Karpas-422 (cell line): Measurements from ENCODE around the gene CTNNA2. TPM values are rescaled to one million over a fixed set of nuclear protein-coding genes. Genes with fewer than 3 reads are reported as not detected.

Experiments used
- DNase-seq: peaks from one replicate; pipeline ENCODE4 v3.0.0-alpha.2; 2015
- H2AFZ ChIP-seq: fragments of 200-600 bp; sonication (generic); 2 replicates; pipeline ENCODE4 v1.6.1; 2014; ENCODE audit warnings: antibody characterized with exemption, low read length, mixed read lengths
- H3K27ac ChIP-seq: fragments of 200-600 bp; sonication (generic); 2 replicates; pipeline ENCODE4 v1.5.1; 2014; ENCODE audit warnings: mild to moderate bottlenecking, low read length, moderate library complexity
- H3K27me3 ChIP-seq: fragments of 200-600 bp; sonication (generic); 2 replicates; pipeline ENCODE4 v1.6.1; 2014; ENCODE audit warnings: low read length, mixed read lengths
- H3K36me3 ChIP-seq: fragments of 200-600 bp; sonication (generic); 2 replicates; pipeline ENCODE4 v1.6.1; 2014; ENCODE audit warnings: low read length, mixed read lengths; ENCODE audit not compliant: insufficient read depth
- H3K4me1 ChIP-seq: fragments of 200-600 bp; sonication (generic); 2 replicates; pipeline ENCODE4 v1.6.1; 2014; ENCODE audit warnings: mild to moderate bottlenecking, low read length, mixed read lengths
- H3K4me2 ChIP-seq: fragments of 200-600 bp; sonication (generic); 2 replicates; pipeline ENCODE4 v1.6.1; 2014; ENCODE audit warnings: low read length, low read depth, mild to moderate bottlenecking; ENCODE audit not compliant: poor library complexity, severe bottlenecking
- H3K4me3 ChIP-seq: fragments of 200-600 bp; sonication (generic); 2 replicates; pipeline ENCODE4 v1.5.1; 2014; ENCODE audit warnings: mild to moderate bottlenecking, antibody characterized with exemption, low read length, mixed read lengths
- H3K79me2 ChIP-seq: fragments of 200-600 bp; sonication (generic); 2 replicates; pipeline ENCODE4 v1.6.1; 2014; ENCODE audit warnings: mild to moderate bottlenecking, low read length, mixed read lengths
- H3K9ac ChIP-seq: fragments of 200-600 bp; sonication (generic); 2 replicates; pipeline ENCODE4 v1.6.0; 2014; ENCODE audit warnings: low read length
- H3K9me2 ChIP-seq: fragments of 200-600 bp; sonication (generic), shearing (Covaris generic); replicated peaks from 2 replicates; pipeline ENCODE4 v1.6.0; 2014; ENCODE audit warnings: mild to moderate bottlenecking, low read length, moderate library complexity; ENCODE audit not compliant: insufficient read depth
- H3K9me3 ChIP-seq: fragments of 300-700, 200-600 bp; sonication (generic); 2 replicates; pipeline ENCODE4 v1.6.1; 2014; ENCODE audit warnings: low read length, mixed read lengths
- H4K20me1 ChIP-seq: fragments of 200-600 bp; sonication (generic); 2 replicates; pipeline ENCODE4 v1.6.1; 2014; ENCODE audit warnings: mild to moderate bottlenecking, antibody characterized with exemption, low read length, low read depth; ENCODE audit not compliant: insufficient read depth
- total RNA-seq: library from RNA; depleted of rRNA; stranded (reverse); fragments of >200 nt; shearing (Covaris generic); gene quantifications from 2 replicates; pipeline ENCODE4 v1.2.3, GENCODE V29; 2014; ENCODE audit warnings: low replicate concordance

The CTNNA2 gene
- total RNA-seq, 1 experiment from 2014 or later, result not detected

GRCh38 chr2:79697200-79697599 is 184.3 kb downstream of the CTNNA2 start:
- DNase-seq, result no peak
- Histone ChIP-seq H3K27ac (no peak overlapping the region), H3K9ac (no peak overlapping the region), H3K4me2 (no peak overlapping the region), H3K4me1 (no peaks in the 10 kb centered on the region), H2AFZ (no peak overlapping the region), H3K9me3 (no peaks in the 10 kb centered on the region), H3K79me2 (no peaks in the 10 kb centered on the region), H3K9me2 (no peaks in the 10 kb centered on the region), H4K20me1 (no peaks in the 10 kb centered on the region), H3K36me3 (no peaks in the 10 kb centered on the region), H3K4me3 (no peak overlapping the region), H3K27me3 (no peaks in the 10 kb centered on the region)

GRCh38 chr2:79700651-79701050 is 187.8 kb downstream of the CTNNA2 start:
- H3K4me1 ChIP-seq, result peaks cover 11% of the 10 kb centered on the region
- no peaks in the 10 kb centered on the region for H4K20me1 ChIP-seq
- H3K9me3 ChIP-seq, result no peaks in the 10 kb centered on the region
- H3K4me3 ChIP-seq, result no peak overlapping the region
- no peaks in the 10 kb centered on the region for H3K79me2 ChIP-seq
- H3K4me2 ChIP-seq, result no peak overlapping the region
- no peaks in the 10 kb centered on the region for H3K27me3 ChIP-seq
- no peak for DNase-seq
- no peak overlapping the region for H2AFZ ChIP-seq
- no peak overlapping the region for H3K9ac ChIP-seq
- no peaks in the 10 kb centered on the region for H3K36me3 ChIP-seq
- H3K27ac ChIP-seq, result no peak overlapping the region
- no peaks in the 10 kb centered on the region for H3K9me2 ChIP-seq

DNA sequence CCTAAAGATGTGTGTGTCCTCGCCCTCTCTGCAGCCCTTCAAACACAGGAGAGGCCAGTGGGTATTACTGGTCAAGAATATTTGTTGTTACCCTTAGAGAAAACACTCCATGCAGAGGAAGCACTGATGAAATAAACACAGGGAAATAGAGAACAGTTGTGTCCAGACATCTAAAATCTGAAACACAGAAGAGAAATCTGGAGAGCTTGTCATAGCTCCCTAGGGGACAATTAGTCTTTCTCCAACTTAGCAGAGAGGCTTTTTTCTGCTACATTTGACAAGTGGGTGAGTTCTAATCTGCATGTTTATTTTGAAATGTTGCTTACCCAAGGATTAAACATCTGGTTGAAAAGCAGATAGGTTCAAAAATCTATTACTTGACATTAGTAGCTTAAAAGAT is 190.1 kb downstream of the CTNNA2 start:
- no peaks in the 10 kb centered on the region for H3K9me3 ChIP-seq
- H3K4me3 ChIP-seq, result no peak overlapping the region
- H3K4me1 ChIP-seq, result peaks cover 11% of the 10 kb centered on the region
- no peaks in the 10 kb centered on the region for H3K79me2 ChIP-seq
- H3K27ac ChIP-seq, result no peak overlapping the region
- no peaks in the 10 kb centered on the region for H3K9me2 ChIP-seq
- no peaks in the 10 kb centered on the region for H3K36me3 ChIP-seq
- peak; percentile 68 for DNase-seq
- H4K20me1 ChIP-seq, result no peaks in the 10 kb centered on the region
- no peak overlapping the region for H3K9ac ChIP-seq
- H2AFZ ChIP-seq, result no peak overlapping the region
- H3K4me2 ChIP-seq, result peak overlapping the region; percentile 7
- H3K27me3 ChIP-seq, result no peaks in the 10 kb centered on the region

DNA sequence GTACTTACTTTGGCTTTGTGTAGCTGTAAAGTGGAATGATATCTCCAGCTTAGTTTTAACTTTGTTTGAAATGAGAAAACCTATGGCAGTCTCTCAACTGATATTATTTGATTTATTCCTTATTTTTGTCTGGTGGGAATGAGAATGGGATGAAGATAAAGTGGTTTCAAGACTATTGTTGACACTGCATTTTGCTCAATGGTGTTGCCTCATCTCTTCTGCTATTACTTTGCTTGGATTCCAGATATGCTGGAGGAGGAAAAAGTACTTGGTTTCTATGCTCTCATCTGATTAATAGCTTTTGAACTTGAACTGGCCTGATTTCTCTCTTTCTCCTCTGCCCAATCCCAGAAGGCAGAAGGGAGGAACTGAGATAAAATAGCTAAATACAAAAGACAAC is 198.2 kb downstream of the CTNNA2 start:
- DNase-seq, result no peak
- H3K4me3 ChIP-seq, result no peak overlapping the region
- no peaks in the 10 kb centered on the region for H3K9me2 ChIP-seq
- H3K9ac ChIP-seq, result no peak overlapping the region
- H3K79me2 ChIP-seq, result no peaks in the 10 kb centered on the region
- H3K9me3 ChIP-seq, result no peaks in the 10 kb centered on the region
- H3K4me2 ChIP-seq, result no peak overlapping the region
- H4K20me1 ChIP-seq, result no peaks in the 10 kb centered on the region
- no peak overlapping the region for H2AFZ ChIP-seq
- H3K27ac ChIP-seq, result no peak overlapping the region
- no peaks in the 10 kb centered on the region for H3K36me3 ChIP-seq
- no peaks in the 10 kb centered on the region for H3K4me1 ChIP-seq
- H3K27me3 ChIP-seq, result no peaks in the 10 kb centered on the region; the same call in 1 of the 2 replicates

DNA sequence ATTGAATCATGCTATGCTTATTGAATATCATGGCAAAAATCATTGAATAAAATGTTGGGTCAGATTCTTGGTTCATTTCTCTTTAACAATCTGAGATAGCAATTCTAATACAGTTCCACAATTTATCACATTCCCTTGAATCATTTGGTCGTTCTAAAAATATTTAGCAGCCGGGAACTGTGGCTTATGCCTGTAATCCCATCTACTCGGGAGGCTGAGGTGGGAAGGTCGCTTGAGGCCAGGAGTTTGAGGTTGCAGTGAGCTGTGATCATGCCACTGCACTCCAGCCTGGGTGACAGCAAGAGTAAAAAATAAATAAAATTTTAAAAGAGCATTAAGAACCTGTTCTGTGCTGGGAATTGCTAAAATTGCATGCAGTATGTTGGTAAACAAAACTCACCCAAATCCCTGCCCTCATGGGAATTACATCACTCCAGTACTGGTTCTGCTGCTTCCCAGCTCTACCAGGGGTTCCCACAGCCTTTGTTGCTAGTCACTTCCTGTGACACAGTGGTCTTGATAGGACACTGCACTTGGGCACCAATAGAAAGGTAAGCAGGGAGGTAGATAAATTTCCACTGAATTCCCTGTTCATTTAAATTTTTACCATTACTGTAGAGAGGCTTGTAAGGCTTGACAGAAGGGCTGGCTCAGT is 200.4 kb downstream of the CTNNA2 start:
- Histone ChIP-seq H3K4me1 (no peaks in the 10 kb centered on the region), H3K27me3 (no peaks in the 10 kb centered on the region; the same call in 1 of the 2 replicates), H3K9me2 (no peaks in the 10 kb centered on the region), H3K4me2 (no peak overlapping the region), H3K9ac (no peak overlapping the region), H3K36me3 (no peaks in the 10 kb centered on the region), H3K4me3 (no peak overlapping the region), H3K27ac (no peak overlapping the region), H2AFZ (no peak overlapping the region), H3K79me2 (no peaks in the 10 kb centered on the region), H3K9me3 (no peaks in the 10 kb centered on the region), H4K20me1 (no peaks in the 10 kb centered on the region)
- DNase-seq, result no peak

DNA sequence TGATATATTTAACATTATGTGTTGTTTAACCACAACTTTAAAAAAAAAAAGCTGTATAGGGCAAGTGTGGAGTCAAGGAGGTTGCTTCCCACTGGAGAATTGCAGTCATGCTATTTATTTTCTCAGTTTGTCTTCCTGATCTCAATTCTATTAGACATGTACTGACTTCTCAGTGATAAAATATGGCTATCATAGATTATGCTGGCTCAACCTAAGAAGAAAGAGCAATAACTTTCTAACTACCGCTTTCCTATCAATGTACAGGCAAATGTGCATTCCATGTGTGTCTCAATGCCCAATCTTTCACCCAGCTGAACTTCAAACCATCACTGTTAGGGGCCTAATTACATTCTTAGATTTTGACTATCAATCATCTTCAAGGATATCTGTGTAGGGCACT is 201.4 kb downstream of the CTNNA2 start:
- Histone ChIP-seq H3K9me2 (no peaks in the 10 kb centered on the region), H3K27ac (no peak overlapping the region), H3K4me2 (no peak overlapping the region), H3K9ac (no peak overlapping the region), H3K4me1 (no peaks in the 10 kb centered on the region), H3K9me3 (no peaks in the 10 kb centered on the region), H2AFZ (no peak overlapping the region), H3K27me3 (no peaks in the 10 kb centered on the region; the same call in 1 of the 2 replicates), H3K36me3 (no peaks in the 10 kb centered on the region), H3K4me3 (no peak overlapping the region), H4K20me1 (no peaks in the 10 kb centered on the region), H3K79me2 (no peaks in the 10 kb centered on the region)
- no peak for DNase-seq

DNA sequence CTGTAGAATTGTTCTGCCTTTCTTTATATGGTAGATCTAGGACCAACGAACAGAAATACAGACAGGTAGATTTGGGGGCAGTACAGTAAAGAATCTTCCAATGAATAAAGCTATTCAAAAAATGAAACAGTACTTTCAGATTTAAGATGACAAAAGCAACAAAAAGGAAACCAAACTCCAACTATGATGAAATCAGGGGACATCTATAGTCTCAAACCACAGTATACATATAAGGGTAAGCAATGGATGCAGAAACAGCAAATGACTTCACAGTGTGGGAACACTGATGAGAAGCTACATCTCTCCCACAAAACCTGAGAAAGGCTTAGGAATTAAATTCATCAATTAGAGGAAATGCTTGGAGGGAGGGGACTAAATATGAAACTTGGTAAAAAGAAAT is 202.5 kb downstream of the CTNNA2 start:
- Histone ChIP-seq H3K4me2 (no peak overlapping the region), H2AFZ (no peak overlapping the region), H3K36me3 (no peaks in the 10 kb centered on the region), H3K9me2 (no peaks in the 10 kb centered on the region), H3K27me3 (no peaks in the 10 kb centered on the region; the same call in 1 of the 2 replicates), H3K27ac (no peak overlapping the region), H3K79me2 (no peaks in the 10 kb centered on the region), H3K9ac (no peak overlapping the region), H4K20me1 (no peaks in the 10 kb centered on the region), H3K4me3 (no peak overlapping the region), H3K9me3 (no peaks in the 10 kb centered on the region), H3K4me1 (no peaks in the 10 kb centered on the region)
- no peak for DNase-seq

DNA sequence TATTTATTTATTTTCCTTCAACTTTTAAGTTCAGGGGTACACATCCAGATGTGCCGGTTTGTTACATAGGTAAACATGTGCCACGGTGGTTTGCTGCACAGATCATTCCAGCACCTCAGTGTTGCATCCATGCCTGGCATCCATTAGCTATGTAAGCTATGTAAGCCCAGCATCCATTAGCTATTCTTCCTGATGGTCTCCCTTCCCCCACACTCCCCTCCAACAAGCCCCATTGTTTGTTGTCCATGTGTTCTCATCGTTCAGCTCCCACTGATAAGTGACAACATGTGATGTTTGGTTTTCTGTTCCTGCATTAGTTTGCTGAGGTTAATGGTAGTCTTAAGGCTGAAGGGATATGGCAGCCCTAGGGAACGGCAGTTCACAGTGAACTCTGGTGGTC is 203.4 kb downstream of the CTNNA2 start:
- Histone ChIP-seq H2AFZ (no peak overlapping the region; the same call in 1 of the 2 replicates), H3K9me2 (no peaks in the 10 kb centered on the region), H3K27me3 (no peaks in the 10 kb centered on the region; the same call in 1 of the 2 replicates), H3K4me1 (no peaks in the 10 kb centered on the region), H3K36me3 (no peaks in the 10 kb centered on the region), H3K4me3 (no peak overlapping the region), H4K20me1 (no peaks in the 10 kb centered on the region), H3K9me3 (no peaks in the 10 kb centered on the region), H3K27ac (no peak overlapping the region), H3K79me2 (no peaks in the 10 kb centered on the region), H3K4me2 (no peak overlapping the region), H3K9ac (no peak overlapping the region)
- no peak for DNase-seq
